HTR-8/SVneo (cell line): ENCODE results near the gene DPF3.

ENCODE experiments used
- DNase-seq: peaks from one replicate; pipeline ENCODE4 v3.0.0; 2011; ENCODE audit warnings: low spot score, mixed read lengths; ENCODE audit not compliant: insufficient read length
- FAIRE-seq: peaks from 2 replicates; lab custom pipeline; 2011; peaks lifted over from hg19 to GRCh38; lab: Jason Lieb, UNC

The DPF3 gene

DNA sequence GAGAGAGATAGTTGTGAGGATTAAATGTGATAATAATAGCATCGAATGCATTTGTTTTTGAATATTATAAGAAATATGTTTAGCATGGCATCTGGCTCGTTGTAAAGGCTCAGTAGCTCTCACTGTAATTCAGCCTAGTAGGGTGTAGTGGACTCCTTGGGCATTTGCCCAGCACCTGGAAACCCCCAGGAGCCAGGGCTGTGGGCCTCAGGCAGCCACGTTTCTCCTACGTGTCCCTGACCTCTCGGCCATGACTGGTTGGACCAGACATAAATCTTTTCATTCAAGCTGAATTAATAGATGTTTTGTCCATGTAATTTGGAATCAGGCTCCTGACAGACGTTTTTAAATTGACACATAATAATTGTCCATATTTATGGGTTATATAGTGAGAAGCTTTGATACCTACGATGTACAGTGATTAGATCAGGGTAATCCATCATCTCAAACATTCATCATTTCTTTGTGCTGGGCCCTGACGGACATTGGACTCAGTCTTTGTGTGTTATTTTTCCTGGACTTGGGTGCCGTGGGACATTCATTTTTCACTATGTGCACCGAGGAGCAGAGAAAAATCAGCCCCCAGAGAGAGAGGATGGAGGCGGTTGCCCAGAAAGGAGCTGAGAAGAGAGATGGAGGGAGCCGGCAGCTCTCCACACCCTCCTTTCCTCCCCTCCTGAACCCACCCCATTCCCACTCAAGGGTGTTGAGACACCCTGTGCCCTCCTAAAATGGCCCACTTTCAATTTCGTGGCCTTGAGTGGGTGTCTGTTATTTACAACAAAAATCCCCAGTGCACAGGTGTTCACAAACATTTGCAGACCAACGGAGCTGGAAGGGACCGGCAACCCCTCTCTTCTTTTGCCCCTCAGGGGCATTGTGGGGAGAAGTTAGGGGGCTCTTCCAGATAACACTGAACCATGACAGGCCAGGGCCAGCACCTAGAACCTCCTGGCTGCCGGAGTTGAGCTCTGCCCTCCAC is 296.4 kb downstream of the DPF3 start:
- DNase-seq, result no peak
- peak; percentile 55 for FAIRE-seq

DNA sequence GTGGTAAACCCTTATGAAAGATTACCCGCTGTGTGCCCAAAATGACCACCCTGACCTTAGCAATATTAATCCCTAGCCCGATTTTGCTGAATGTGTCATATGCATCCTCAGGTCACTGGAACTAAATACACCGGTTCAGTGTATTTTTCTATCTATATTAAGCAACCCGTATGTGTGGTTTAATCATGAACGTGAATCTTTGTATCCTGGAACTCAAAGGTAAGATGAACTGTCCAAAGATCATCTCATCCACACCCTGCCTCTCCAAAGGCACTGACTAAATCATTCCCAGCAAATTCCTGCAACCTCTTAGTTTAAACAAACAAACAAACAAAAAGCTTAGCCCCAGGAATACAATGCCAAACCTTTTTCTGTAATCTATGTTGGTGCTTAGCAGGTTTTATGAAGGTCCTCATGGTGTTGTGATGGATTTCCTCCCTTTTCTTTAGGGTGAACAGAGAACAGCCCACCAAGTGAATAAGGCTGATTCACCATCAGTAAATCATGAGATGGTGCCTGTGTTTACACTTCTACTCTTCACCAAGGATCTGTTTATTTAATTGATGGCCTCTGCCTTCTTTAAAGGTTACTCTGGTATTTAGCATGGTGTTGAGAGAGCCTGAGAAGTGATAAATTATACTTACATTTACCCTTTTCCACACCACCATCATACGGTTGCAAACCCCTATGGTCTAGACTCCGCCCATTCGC is 298.6 kb downstream of the DPF3 start:
- DNase-seq, result no peak
- peak; percentile 76 for FAIRE-seq

DNA sequence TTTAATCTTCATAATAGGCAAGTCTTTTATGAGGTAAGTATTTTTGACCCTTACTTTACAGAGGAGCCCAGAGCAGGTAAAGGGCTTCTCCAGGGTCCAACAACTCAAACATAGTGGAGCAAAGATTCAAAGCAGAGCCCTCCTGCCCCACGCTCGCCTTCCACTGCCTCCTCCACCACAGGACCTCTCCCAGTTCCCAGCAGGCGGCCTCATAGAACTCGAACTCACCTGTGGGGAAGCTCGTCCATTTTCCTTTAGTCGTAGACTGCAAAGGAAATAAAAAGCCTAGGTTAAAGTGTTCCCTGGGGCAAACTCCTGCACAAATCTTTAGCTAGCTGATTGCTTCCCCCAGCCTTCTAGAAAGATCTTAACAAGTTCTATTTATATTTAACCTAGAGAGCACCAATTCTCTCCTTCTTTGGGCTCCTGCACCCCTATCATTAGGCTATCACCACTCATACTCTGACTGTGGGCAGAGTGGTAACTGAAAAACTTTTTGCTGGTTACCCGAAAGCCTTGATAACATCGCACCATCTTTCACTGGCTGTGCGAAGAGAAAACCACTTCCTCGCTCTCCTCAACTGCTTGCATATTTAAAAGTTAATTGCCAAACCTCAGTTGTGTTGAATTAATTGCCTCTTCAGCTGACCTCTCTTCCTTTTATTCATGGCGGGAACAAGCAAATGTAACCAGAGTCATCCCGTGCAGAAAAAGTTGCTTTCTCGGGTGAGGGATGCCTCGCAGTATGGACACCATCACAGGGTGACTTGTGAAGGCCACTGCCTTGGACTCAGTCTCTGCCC is 299.6 kb downstream of the DPF3 start:
- FAIRE-seq (peak; percentile 69), DNase-seq (no peak)

DNA sequence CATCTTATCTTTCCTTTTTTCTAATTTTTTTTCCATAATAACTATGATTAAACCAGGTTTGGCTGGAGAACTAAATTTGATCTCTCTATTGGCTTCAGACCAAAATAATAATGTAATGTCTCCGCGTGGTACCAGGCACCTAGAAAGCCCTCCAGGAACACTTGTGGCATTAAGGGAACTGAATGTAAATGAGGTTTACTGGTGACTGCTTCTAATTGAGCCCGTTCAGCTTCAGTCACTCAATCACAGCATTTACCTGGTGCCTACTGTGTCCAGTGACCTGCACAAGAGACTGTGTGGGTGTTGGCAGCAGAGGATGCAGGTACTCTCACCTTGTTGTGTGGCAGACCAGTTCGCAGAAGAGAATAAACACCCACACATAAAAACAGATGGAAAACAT is 302.5 kb downstream of the DPF3 start:
- FAIRE-seq (peak; percentile 75), DNase-seq (no peak)

DNA sequence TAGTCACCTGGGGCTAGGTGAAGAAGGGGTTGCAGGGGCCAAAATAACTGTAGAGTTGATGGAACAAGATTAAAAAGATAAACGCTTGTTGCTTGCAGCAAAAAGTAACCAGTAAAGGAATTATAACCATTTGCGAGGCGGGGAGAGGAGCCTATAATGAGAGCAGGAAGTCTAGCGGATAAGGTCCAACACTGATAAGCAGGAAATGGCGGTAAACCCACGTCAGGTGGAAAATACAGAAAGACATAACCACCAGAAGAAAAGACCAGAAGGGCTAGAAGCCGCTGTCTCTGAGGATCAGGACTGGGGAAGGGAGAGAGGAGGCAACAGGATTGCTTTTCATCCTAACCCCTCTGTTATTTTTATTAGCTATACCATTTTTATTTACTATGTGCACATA is 303.3 kb downstream of the DPF3 start:
- FAIRE-seq, result no peak
- no peak for DNase-seq

DNA sequence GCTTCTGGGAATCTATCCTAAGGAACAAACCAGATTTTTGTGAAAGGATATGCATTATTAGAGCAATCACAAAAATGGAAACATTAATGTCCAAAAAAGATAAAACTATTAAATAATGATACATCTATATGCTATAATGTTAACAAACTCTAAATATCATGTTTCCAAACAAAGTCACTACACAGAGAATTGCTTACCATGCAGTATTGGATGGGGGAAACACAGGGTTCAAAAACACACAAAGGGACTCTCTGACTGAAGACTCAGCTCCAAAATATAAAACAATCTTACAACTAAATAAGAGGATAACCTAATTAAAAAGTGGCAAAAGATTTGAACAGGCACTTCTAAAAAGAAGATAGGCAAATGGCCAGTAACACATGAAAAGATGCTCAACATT is 304.2 kb downstream of the DPF3 start:
- DNase-seq (no peak), FAIRE-seq (no peak)

DNA sequence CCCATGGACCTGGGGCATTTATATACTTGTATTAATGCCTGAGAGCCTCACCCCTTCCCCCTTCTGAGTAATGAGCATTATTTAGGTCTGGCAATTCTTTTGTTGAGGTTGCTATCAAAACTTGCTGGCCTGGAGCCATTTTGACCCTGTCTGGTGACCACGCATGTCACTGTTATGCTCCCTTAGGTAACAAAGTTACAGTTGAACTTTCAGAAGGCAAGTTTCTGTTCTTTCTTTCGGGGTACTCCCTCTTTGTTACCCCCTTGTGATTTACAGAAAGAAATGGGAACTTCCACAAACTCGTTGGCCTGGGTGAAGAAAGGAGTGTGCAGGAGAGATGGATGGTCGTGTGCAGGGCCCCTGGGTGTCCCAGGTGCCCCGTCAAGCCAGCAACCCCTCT is 305.4 kb downstream of the DPF3 start:
- peak; percentile 42 for FAIRE-seq
- DNase-seq, result no peak

DNA sequence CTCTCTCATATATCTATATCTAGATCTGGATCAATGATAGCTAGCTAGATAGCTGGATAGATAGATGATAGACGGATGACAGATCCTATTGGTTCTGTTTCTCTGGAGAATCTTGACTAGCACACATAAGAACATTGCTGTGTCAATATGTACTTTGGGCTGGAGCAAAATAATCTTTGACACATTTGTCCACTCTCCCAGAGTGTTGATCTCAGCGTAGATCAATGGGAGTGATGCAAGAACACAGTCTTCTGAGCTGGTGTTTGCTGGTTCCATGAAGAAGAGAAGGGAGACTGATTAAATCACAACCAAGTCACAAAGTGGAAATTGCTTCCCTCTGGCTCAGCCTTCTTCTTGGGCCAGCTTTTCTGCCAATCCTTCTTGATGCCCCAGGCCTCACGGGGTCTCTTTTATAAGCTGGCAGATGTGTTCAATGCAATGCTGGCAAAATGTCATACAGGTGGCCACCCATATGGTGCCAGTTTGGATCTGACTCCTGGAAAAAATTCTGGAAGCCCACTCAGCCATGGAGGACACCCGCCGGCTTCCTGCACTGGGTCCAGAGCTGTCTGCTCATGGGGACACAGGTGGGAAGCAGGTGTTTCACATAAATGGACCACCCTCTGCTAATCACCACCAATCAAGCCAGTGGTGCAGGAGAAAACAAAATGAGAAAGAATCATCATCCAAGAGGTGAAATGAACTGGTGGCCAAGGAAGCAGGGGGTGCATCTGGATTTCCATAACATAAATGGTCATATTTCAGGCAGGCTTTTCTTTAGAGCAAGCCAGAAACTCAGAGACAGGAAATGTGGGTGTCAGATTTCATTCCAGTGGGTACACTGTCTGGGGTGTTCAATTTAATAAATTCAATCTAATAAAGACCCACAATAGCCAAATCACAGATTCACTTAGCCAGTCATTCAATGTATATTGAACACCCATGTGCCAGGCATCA is 310.3 kb downstream of the DPF3 start:
- no peak for DNase-seq
- peak; percentile 87 for FAIRE-seq

DNA sequence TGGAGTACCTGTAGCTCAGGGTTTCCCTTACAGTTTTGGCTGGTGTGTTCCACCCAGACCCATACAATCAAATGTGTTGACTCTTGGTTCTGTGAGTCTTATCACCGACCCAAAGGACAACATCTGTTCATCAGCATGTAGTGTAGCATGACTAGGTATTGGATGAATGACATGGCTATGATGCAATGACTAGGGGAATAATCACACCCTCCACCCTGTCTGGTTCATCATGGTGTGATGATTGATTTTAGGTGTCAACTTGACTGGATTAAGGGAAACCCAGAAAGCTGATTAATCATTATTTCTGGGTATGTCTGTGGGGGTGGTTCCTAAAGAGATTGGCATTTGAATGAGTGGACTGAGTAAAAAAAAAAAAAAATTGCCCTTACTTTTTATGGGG is 311.3 kb downstream of the DPF3 start:
- DNase-seq (no peak), FAIRE-seq (peak; percentile 94)

DNA sequence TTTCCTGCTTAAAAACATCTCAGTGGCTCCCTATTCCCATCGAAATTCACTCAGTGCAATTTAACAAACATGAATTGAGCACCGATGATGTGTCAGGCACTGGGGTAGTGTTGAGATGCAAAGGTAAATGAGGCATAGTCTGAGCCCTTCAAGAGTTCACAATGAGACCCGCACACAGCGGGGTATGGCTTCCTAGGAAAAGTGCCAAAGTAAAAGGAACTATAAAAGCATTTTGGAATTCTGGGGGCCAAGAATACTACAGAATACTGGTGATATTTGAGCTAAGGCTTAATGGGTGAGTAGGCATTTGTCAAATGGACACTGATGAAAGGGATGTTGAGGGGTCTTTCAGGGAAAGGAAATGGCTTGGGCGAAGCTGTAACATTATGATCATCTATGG is 315.4 kb downstream of the DPF3 start:
- DNase-seq (no peak), FAIRE-seq (no peak)

DNA sequence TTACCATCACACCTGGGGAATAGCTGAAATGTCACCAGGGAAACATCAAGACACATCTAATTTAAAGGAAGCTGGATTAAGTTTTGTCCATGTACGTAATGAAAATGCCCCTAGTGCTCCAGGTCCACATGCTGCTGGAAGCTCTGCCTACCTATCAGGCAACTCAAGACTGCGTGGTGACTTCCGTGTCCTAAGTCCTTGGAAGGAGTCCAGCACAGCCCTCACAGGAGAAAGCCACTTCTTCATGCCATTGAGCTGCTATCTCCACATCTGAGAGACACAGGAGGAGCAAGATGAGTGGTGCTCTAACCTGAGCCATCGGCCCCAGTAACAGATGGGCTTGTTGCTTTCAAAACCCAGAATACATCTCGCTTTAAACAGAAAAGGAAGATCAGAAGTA is 316.4 kb downstream of the DPF3 start:
- peak; percentile 63 for FAIRE-seq
- no peak for DNase-seq

DNA sequence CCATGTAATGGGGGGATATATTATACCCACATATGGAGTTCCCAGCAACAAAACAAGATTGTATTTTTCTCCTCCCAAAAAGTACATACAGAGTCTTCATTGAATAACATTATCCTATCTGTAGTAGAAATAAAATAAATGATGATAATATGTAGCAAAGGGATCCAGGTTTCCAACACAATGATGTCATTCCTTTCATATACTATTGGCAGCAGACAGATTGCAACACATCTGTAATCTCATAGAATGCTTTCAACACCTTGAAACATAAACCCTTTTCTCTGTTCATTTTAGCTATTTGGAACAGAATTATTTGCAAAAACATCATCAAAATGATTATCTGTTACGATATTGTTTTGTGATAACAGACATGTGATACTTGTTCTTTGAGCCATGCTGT is 317.6 kb downstream of the DPF3 start:
- FAIRE-seq (peak; percentile 72), DNase-seq (no peak)

DNA sequence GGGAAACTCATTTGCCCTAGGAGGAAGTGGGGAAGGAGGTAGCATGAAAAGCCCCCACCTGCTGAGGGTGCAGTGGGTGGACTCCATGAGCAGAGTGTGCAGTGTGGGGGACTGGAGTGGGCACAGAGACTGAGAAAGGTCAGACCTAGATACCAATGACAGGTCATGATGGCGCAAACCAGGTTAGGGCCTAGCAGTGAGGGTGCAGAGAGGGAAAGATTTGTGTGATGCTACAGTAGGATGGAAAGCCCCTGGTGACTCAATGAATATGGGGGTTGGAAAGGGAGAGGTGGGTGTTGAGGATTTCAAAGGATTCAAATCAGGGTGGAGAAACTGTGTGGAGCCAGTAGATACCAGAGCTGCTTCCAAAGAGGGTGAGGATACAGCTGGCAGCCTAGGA is 319.2 kb downstream of the DPF3 start:
- no peak for FAIRE-seq
- DNase-seq, result no peak

DNA sequence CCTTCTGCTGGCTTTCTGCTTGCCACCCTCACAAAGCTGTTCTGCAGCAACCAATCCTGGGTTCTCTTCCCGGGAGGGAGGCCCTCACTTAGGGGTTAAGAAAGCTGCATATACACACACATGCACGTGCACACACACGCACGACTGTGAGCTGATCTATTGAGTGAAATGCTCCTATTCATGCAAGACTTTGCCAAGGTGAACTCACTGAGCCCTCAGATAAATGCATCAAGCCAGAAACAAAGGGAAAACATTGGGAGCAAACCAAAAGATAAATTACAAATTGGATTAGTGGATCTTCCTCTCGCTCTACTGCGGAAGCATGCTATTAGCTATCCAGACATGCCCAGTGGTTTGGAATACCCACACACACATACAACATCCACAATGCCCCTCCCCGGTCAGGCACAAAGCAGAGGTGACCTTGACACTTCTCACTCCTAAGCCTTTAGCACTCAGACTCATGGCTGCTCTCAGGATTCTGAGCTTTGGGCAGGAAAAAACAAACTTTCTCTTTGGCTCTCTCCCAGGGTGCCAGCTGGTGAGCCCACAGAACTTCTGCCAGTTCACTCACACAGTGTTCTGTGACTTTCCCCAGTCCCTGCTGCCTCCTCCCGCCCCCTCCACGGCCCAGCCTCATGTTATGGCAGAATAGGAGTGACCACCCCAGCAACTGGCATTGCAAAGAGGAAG is 320.0 kb downstream of the DPF3 start:
- DNase-seq (no peak), FAIRE-seq (no peak)
